ENCODE results near the gene JAKMIP2.

Gene JAKMIP2

DNA sequence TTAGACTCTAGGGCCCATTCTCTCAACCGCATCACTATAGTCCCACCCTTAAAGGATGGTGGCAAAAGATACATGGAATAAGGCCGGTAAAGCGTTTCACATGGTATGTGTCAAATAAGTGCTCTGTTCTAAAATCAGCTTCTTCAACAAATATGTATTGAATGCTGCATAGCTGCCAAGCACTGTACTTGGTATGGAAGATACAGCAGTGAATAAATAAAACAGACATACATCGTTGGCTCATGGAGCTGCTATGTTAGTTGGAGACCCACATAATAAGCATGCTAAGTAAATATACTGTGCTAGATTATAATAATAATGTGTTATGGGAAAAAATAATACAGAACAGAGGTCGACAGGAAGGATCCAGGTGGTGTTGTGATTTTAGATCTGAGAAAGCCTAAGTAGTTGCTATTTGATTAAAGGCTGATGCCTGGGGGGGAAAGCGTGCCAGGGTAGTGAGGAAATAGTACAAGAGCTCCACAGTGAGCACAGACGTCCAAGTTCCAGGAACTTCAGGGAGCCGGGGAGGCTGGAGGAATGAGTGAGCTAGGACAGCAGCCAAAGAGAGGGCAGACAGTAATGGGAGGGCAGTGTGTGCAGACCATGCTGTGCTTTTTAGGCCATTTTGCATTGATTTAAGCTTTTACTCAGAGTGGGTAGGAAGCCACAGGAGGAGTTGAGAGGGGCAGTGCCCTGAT, 93.7 kb downstream of the JAKMIP2 start:
- no peaks in the 10 kb centered on the region for H3K36me3 ChIP-seq
- no peak overlapping the region for H3K27ac ChIP-seq
- TF ChIP-seq, protein P1, sequence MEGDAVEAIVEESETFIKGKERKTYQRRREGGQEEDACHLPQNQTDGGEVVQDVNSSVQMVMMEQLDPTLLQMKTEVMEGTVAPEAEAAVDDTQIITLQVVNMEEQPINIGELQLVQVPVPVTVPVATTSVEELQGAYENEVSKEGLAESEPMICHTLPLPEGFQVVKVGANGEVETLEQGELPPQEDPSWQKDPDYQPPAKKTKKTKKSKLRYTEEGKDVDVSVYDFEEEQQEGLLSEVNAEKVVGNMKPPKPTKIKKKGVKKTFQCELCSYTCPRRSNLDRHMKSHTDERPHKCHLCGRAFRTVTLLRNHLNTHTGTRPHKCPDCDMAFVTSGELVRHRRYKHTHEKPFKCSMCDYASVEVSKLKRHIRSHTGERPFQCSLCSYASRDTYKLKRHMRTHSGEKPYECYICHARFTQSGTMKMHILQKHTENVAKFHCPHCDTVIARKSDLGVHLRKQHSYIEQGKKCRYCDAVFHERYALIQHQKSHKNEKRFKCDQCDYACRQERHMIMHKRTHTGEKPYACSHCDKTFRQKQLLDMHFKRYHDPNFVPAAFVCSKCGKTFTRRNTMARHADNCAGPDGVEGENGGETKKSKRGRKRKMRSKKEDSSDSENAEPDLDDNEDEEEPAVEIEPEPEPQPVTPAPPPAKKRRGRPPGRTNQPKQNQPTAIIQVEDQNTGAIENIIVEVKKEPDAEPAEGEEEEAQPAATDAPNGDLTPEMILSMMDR (IDR thresholded peaks at IDR 0.05): no peak

GRCh38 chr5:147687118-147687517, 95.4 kb downstream of the JAKMIP2 start:
- Histone ChIP-seq H3K27me3 (no peaks in the 10 kb centered on the region), H3K36me3 (no peaks in the 10 kb centered on the region), H3K4me1 (ENCODE audit: control insufficient read depth in 1 of 2, insufficient read depth in 1 of 2, low read depth in 1 of 2, low read length in 1 of 2) (no peaks in the 10 kb centered on the region), H3K4me3 (ENCODE audit: low read depth in 1 of 2, low read length in 1 of 2) (no peak overlapping the region), H3K9me3 (no peaks in the 10 kb centered on the region), H3K27ac (no peak overlapping the region)
- TF ChIP-seq, protein P1 (IDR thresholded peaks at IDR 0.05): no peak

More for the DNA sequence above, 93.7 kb downstream of the JAKMIP2 start:
- Histone ChIP-seq H3K4me3 (ENCODE audit: low read depth in 1 of 2, low read length in 1 of 2) (no peak overlapping the region), H3K27me3 (no peaks in the 10 kb centered on the region), H3K9me3 (no peaks in the 10 kb centered on the region), H3K4me1 (ENCODE audit: control insufficient read depth in 1 of 2, insufficient read depth in 1 of 2, low read depth in 1 of 2, low read length in 1 of 2) (no peaks in the 10 kb centered on the region)

- Histone ChIP-seq H3K9me3 (no peaks in the 10 kb centered on the region), H3K27ac (no peak overlapping the region)
- TF ChIP-seq, protein P1 (IDR thresholded peaks at IDR 0.05): no peak
These were observed 96.1 kb downstream of the JAKMIP2 start for GRCh38 chr5:147686421-147686820.

DNA sequence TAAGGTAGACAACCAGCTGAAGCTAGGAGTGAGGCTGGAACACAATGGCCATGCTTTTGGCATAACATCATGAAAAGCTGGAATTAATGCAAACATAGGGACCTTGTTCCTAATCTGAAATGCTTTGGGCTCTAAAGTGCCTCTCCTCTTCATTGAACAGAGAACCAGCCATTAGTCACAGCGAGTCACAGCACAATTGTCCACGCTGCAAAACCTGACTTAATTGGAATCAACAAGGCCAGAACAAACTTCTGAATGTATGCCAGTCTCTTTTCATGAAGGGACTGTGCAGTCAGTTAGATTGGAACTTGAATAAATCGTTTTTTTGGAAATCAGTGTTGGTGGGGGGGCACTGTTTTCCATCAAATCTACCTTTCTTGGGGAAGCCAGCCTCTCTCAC, 96.5 kb downstream of the JAKMIP2 start:
- no peaks in the 10 kb centered on the region for H3K36me3 ChIP-seq
- H3K4me3 ChIP-seq (ENCODE audit: low read depth in 1 of 2, low read length in 1 of 2): no peak overlapping the region
- TF ChIP-seq, protein P1 (IDR thresholded peaks at IDR 0.05): no peak
- no peaks in the 10 kb centered on the region for H3K9me3 ChIP-seq
- H3K27me3 ChIP-seq: no peaks in the 10 kb centered on the region
- no peak overlapping the region for H3K27ac ChIP-seq
- no peaks in the 10 kb centered on the region for H3K4me1 ChIP-seq (ENCODE audit: control insufficient read depth in 1 of 2, insufficient read depth in 1 of 2, low read depth in 1 of 2, low read length in 1 of 2)

More at GRCh38 chr5:147686421-147686820, 96.1 kb downstream of the JAKMIP2 start:
- H3K4me3 ChIP-seq (ENCODE audit: low read depth in 1 of 2, low read length in 1 of 2): no peak overlapping the region
- H3K4me1 ChIP-seq (ENCODE audit: control insufficient read depth in 1 of 2, insufficient read depth in 1 of 2, low read depth in 1 of 2, low read length in 1 of 2): no peaks in the 10 kb centered on the region
- no peaks in the 10 kb centered on the region for H3K36me3 ChIP-seq
- H3K27me3 ChIP-seq: no peaks in the 10 kb centered on the region

DNA sequence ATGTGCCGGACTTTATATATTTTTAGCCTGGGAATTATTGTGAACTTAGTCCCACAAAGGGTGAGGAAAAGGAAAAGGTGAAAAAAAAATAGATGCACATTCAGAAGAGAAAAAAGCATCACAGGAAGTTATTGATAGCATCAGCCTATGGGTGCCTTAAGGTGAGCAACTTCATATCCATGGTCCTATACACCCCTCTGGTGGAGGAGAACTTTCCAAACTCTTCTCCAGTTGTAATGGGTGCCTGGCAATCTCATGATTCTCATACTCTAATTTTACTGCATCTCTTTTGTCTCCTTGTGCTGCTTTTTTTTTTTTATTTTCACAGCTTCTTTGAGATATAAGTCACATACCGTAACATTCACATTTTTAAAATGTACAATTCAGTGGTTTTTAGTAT, 107.4 kb downstream of the JAKMIP2 start:
- Histone ChIP-seq H3K9me3 (no peaks in the 10 kb centered on the region), H3K27ac (no peak overlapping the region), H3K27me3 (no peaks in the 10 kb centered on the region), H3K36me3 (no peaks in the 10 kb centered on the region), H3K4me1 (ENCODE audit: control insufficient read depth in 1 of 2, insufficient read depth in 1 of 2, low read depth in 1 of 2, low read length in 1 of 2) (no peaks in the 10 kb centered on the region), H3K4me3 (ENCODE audit: low read depth in 1 of 2, low read length in 1 of 2) (no peak overlapping the region)
- TF ChIP-seq, protein P1 (IDR thresholded peaks at IDR 0.05): no peak

All from neutrophil (primary cell).